Transverse colon (tissue), 3 donors: ENCODE measurements around the gene LRRC63.

Source experiments
- EP300 ChIP-seq: sonication (generic); formaldehyde crosslinking; IDR thresholded peaks from one replicate; pipeline ENCODE4 v1.6.1; 2017; ENCODE audit warnings: antibody characterized with exemption, low read depth
- POLR2A ChIP-seq: fragments of 450-650 bp; IDR thresholded peaks from one replicate; pipeline ENCODE4 v1.6.1; 2016; ENCODE audit warnings: antibody characterized with exemption, mild to moderate bottlenecking, moderate library complexity
- TF ChIP-seq, protein P1 (sequence below), 5 experiments: fragments of 200-600 bp in 3 of 5; fragments of 450-650 bp in 2 of 5; sonication (generic) in 3 of 5; IDR thresholded peaks; 1 replicate in 2 of 5; 2 replicates in 3 of 5; pipeline ENCODE4 v1.5.1; 2016 to 2017; ENCODE audit warnings: antibody characterized with exemption in 5 of 5, inconsistent platforms in 3 of 5, mild to moderate bottlenecking in 2 of 5, moderate library complexity in 1 of 5

DNA sequence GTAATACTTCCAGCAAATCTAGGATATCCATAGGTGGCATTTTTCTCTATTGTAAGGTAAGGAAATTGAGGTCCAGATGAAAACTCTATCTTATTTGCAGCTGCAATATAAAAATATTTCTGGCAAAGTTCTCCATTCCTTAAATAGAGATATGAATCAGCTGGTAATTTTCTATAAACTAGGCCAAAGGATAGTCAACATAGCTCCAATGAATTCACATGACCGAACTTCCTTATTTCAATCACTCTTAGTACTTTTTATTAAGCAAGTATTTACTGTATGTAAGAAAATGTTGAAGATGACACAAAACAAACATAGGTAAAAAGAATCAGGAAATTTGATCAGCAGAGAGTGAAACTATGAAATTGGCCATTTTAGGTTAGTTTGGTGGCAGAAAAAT is 16.7 kb upstream of the LRRC63 start:
- TF ChIP-seq, protein P1, sequence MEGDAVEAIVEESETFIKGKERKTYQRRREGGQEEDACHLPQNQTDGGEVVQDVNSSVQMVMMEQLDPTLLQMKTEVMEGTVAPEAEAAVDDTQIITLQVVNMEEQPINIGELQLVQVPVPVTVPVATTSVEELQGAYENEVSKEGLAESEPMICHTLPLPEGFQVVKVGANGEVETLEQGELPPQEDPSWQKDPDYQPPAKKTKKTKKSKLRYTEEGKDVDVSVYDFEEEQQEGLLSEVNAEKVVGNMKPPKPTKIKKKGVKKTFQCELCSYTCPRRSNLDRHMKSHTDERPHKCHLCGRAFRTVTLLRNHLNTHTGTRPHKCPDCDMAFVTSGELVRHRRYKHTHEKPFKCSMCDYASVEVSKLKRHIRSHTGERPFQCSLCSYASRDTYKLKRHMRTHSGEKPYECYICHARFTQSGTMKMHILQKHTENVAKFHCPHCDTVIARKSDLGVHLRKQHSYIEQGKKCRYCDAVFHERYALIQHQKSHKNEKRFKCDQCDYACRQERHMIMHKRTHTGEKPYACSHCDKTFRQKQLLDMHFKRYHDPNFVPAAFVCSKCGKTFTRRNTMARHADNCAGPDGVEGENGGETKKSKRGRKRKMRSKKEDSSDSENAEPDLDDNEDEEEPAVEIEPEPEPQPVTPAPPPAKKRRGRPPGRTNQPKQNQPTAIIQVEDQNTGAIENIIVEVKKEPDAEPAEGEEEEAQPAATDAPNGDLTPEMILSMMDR (IDR thresholded peaks at IDR 0.05) = no peak
- TF ChIP-seq POLR2A = no peak
- TF ChIP-seq EP300 = no peak
